CD4-positive, alpha-beta T cell treated with Interleukin-17A for 1 hour (primary cell): Measurements from ENCODE around the gene C1orf159.
"Not testable (repeated sequence)": the region's sequence is repeated elsewhere in the genome, so short reads cannot be mapped to it uniquely, and the experiment has no call there.

ENCODE experiments used
- DNase-seq: peaks from one replicate; pipeline ENCODE4 v3.0.0-alpha.2; 2020

C1orf159 gene

DNA sequence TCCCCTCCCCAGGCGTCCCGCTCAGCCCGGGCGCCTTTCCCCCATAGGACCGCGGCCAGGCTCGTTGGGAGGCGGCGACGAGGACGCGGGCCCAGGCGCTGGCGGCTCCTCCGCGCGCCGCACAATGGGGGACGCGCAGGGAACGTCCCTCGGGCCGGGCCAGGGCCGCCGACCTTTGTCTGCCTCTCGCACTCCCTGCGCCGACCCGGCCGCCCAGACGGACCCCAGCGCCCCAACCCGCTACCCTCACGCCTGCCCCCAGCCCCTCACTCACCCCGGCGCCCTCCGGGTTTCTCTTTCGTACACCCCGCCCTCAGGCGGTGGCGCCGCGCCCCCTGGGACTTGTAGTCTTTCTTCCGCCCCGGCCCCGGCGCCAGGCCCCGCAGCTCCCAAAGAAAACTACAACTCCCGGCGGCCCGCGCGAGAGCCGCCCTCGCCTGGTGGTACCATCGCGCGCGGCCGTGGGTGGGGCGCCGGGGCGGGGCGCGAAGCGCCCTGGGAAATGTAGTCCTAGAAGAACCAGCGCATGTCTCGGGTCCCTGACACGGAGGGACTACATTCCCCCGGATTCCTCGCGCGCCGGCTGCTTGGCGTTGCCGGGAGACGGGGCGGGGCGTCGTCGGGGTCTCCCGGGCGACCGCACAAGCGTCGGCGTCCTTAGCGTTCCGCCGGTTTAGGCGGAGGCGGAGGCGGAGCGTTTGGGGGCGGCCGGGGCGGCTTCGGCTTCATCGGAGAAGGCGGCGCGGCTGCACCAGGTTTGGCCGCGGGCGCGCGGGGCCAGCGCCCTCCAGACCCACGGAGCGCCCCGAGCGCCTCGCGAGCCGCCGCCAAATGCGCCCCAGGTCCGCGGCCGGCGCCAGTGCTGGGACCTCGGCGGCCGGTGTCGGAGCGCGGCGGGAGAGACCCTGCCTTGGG is at the start of gene C1orf159:
TSS of gene C1orf159 (minus strand) at position 304 of the 915 bp plus-strand sequence. CDS start 24,546 bp downstream, outside the sequence.
- peak; percentile 99 for DNase-seq

DNA sequence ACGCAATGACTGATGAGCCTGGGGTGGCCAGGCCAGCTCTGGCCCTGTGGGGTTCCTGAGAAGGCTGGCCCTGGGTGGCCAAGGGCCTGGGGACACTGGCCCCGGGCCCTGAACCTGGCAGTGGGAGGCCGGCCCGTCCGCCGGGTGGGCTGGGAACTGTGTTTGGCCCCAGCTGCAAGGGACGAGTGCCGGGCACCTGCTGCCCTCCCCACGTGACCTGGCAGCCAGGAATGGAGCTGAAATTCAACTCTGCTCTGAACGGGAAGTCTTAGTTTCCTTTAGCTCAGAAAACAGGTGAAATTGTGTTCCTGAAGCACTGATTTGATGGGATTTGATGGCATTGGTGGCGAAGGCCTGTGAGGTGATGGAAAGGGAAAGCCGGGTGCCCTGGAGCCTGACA is 49.6 kb upstream of the C1orf159 start:
- DNase-seq = no peak

DNA sequence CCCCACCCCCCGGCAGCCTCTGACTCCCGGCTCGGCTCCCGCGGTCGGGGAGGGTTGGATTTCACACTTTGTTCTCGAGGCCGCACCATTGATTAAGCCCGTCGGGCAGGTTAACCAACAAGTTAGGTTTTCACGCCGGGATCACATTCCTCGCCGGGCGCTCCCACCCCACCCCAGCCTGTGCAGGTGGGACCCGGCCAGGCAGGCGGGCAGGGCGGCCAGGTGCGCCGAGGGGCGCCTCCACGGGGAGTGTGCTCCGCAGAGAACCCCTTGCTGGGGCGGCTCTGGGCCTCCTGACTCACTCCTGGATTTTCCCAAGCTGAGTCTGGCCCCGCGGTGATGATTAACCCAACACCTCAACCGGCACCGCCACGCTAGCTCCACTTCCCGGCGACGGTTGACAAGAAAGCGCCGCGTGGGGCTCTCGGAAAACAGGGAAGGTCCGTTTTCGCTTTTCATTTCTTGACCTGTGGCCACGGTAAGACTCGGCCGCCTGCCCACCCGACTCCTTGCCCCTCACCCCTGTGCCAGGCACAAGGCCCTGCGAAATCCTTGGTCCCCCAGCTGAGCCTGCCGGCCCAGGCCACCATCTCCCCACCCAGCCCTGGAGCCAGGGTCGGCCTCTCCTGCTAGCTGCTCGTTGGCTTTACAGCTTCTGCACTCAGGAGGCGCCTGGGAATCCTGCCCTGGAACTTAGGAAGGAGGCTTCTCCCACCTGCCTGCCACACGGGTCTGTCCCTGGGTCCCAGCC is 49.0 kb upstream of the C1orf159 start:
- no peak for DNase-seq

DNA sequence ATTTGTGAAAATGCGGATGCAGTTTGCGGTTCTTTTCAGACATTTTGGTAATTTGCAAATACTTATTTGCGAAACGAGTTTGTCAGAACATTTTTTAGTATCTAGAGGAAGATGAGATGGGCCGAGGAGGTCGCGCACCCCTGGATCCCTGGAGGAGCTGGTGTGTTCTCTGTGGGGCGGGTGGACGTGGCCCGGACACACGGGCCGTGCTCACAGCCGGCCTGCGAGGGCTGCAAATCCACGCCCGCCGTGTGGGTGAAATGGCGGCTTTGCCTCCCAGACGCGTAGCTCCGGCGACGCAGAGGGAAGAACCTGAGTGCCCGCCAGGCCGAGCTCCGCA is 48.4 kb upstream of the C1orf159 start:
- no peak for DNase-seq

DNA sequence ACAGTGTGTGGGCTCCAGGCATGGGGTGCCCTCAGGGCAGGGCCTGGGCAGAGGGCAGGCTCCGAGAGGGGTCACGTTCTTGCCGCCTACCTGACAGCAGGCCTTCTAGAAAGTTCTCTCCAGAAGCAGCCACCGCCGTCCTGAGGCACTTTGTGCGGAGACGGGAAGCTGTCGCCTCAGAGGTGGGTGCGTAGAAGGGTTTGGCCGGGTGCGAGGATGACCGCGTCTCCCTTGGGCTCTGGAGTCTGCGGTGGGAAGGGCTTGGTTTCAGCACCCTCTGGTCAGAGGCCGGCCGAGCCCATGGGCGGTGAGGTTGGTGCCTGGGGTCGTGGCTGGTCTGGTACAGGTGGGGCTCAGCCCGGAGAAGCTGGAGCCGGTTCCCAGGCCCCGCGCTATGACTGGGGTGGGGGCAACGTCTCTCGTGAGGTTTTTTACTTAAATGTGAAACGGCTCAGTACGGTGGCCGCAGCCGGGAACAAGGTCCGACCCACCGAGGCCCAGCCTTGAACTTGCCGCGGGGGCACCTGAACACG is 47.7 kb upstream of the C1orf159 start:
- DNase-seq = no peak

- DNase-seq = no peak
Observed at GRCh38 chr1:1162597-1163537, 47.0 kb upstream of the C1orf159 start.

- DNase-seq = no peak
Observed at GRCh38 chr1:1161683-1162079, 45.8 kb upstream of the C1orf159 start.

DNA sequence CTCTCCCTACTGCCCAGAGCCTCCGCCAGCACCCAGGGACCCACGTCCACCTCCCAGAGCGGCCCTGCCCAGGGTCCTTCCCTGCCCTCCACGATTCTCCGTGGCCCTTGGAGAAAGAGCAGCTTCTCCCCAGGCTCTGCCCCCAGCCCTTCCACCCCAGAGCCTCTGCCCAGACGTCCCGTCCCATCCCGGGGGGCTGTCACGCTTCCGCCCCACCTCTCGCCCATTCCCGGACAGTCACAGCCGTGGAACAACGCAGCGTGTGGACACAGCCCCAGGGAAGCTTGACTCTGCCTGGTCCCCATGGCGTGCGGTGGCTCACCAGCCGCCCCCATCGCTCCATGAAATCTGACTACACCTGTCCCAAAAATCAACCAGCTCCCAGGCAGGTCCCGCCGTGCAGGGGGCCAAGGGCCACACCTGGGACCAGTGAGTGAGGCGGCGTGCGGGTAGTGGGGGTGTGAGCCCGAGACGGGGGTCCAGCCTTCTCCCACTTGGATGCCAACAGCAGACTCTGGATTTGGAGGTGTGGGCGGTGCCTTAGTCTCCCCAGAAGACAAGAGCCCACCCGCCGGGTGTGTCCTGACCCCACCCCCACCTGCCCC is 45.3 kb upstream of the C1orf159 start:
- no peak for DNase-seq

GRCh38 chr1:1160281-1160930 is 44.5 kb upstream of the C1orf159 start:
- DNase-seq = no peak

DNA sequence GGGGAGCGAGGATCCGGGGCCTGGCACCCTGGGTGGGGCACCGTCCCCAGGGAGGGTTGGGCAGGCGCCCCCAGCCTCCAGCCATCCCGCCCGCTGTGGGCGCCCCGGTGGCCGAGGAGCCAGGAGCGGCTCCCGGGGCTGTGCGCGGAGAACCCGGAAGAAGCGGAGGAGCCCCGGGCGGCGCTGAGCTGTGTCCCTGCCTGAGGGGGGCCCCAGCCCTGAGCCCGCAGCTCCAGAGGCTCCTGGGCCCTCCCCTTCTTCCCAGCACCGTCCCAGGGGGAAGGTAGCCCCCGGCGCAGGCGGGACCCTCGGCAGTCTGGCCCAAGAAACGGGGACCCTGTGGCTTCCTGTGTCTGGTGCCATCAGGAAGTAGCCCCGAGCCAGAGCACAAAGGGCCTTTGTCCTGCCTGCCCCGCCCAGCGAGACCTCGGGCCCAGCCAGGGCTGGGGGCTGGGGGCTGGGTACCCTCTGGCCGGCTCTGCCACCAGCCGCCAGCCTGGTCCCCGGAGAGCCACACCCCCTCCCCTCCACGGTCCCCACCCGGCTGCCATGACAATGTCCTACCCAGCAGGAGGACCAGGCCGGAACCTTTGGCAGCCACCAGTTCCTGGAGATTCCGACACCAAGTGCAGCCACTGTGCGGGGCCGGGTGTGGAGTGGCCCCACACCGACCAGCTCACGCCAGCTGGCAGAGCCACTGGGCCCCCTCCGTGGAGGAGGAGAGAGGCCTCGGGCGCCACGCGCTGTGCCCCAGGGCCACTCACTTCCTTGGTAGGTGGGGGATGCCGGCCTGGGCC is 42.2 kb upstream of the C1orf159 start:
- DNase-seq = peak; percentile 26

- peak; percentile 73 for DNase-seq
Observed at GRCh38 chr1:1157426-1157913, 41.6 kb upstream of the C1orf159 start.

DNA sequence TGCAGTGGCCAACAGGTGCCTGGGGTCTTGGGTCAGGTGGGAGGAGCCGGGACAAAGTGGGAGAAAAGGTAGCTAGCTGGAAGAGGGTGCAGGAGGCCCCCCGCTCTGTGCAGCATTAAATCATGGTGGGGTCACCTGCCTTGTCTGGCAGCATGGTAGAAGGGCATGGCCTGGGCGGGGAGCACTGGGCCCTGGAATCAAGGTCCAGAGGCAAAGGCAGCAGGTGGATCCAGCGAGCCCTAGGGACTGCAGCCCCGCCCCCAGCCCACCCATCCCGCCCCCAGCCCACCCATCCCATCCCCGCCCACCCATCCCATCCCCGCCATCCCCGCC is 41.1 kb upstream of the C1orf159 start:
- DNase-seq = peak; percentile 21

GRCh38 chr1:1156140-1157032 is 40.5 kb upstream of the C1orf159 start:
- no peak for DNase-seq

DNA sequence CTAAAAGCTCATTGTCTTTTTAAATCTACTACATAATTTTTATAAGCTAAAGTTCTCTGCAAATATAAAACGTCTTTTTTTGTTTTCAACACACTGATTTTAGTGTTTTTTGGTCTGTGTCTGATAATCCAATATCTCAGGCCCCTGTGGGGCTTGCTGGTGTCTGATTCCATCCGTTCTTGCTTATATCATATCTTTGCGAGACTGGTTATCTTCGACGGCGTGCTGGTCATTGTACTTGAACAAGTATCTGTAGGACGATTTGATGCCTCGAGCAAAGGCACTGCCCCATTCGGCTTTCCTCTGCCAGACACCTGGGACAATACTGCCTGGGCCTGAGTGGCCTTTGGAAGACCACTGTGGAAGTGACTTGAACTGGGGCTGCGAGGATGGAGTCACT is 39.4 kb upstream of the C1orf159 start:
- no peak for DNase-seq

- no peak for DNase-seq
Observed at GRCh38 chr1:1153874-1154273, 38.0 kb upstream of the C1orf159 start.

DNA sequence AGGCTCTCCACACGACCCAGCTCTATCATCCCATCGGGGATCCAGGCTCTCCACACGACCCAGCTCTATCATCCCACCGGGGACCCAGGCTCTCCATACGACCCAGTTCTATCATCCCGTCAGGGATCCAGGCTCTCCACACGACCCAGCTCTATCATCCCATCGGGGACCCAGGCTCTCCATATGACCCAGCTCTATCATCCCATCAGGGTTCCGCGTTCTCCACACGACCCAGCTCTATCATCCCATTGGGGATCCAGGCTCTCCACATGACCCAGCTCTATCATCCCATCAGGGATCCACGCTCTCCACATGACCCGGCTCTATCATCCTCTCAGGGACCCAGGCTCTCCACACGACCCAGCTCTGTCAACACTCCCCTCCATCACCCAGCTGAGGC is 37.3 kb upstream of the C1orf159 start:
- not testable (repeated sequence) for DNase-seq

DNA sequence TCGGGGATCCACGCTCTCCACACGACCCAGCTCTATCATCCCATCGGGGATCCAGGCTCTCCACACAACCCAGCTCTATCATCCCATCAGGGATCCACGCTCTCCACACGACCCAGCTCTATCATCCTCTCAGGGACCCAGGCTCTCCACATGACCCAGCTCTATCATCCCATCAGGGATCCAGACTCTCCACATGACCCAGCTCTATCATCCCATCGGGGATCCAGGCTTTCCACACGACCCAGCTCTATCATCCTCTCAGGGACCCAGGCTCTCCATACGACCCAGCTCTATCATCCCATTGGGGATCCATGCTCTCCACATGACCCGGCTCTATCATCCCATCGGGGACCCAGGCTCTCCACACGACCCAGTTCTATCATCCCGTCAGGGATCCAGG is 36.5 kb upstream of the C1orf159 start:
- not testable (repeated sequence) for DNase-seq

DNA sequence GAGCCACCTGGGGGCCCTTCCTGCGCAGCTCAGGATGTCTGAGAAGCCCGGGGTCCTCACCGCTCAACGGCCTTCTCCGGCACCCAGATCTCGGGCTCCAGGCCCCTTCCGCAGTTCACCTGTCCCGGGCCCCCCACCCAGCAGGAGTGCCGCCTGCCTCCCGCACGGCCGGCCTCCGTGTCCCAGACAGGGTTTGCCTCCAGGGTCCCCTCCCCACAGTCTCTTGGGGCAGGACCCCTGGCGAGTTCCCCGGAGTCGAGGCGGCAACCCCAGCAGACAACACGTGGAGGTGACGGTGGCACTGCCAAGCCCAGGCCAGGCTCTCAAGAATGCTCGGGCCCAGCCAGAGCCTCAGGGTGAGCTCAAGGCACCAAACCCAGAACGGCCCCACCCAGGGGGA is 35.4 kb upstream of the C1orf159 start:
- no peak for DNase-seq

- no peak for DNase-seq
Observed at GRCh38 chr1:1150100-1150499, 34.2 kb upstream of the C1orf159 start.

- no peak for DNase-seq
Observed at GRCh38 chr1:1149416-1149815, 33.5 kb upstream of the C1orf159 start.
